Endodermal cell (in vitro differentiated cells): ENCODE measurements around the gene HNRNPH1. TPM values are rescaled to one million over a fixed set of nuclear protein-coding genes. Genes with fewer than 3 reads are reported as not detected.

ENCODE experiments used
- DNase-seq: peaks from one replicate; pipeline ENCODE4 v3.0.0-alpha.2; 2017
- H3K27ac ChIP-seq: 2 replicates; pipeline ENCODE4 v1.5.1; 2013; ENCODE audit warnings: mild to moderate bottlenecking, low read depth, low read length, moderate library complexity
- H3K27me3 ChIP-seq: 2 replicates; pipeline ENCODE4 v1.6.1; 2013; ENCODE audit warnings: mild to moderate bottlenecking, low read length, moderate library complexity; ENCODE audit not compliant: insufficient read depth, control insufficient read depth, poor library complexity, severe bottlenecking
- H3K36me3 ChIP-seq: 2 replicates; pipeline ENCODE4 v1.7.0; 2013; ENCODE audit warnings: mild to moderate bottlenecking, low read length, moderate library complexity; ENCODE audit not compliant: control insufficient read depth, insufficient read depth
- H3K4me1 ChIP-seq: one replicate; pipeline ENCODE4 v1.7.0; 2013; ENCODE audit warnings: low read length; ENCODE audit not compliant: control insufficient read depth, insufficient read depth
- H3K4me3 ChIP-seq: 2 replicates; pipeline ENCODE4 v1.5.1; 2013; ENCODE audit warnings: mild to moderate bottlenecking, low read length, moderate library complexity
- H3K9ac ChIP-seq: 2 replicates; pipeline ENCODE4 v1.6.1; 2013; ENCODE audit warnings: mild to moderate bottlenecking, low read length, moderate library complexity; ENCODE audit not compliant: poor library complexity, severe bottlenecking; ENCODE audit errors: extremely low read depth
- H3K9me3 ChIP-seq: 2 replicates; pipeline ENCODE4 v1.6.1; 2013; ENCODE audit warnings: mild to moderate bottlenecking, low read length, moderate library complexity; ENCODE audit not compliant: control insufficient read depth
- H3K27ac Mint-ChIP-seq: 2 replicates; pipeline ENCODE4 v1.8.0; 2020; ENCODE audit warnings: mixed read lengths
- H3K27me3 Mint-ChIP-seq: 2 replicates; pipeline ENCODE4 v1.8.0; 2021; ENCODE audit warnings: mild to moderate bottlenecking, mixed read lengths; ENCODE audit not compliant: insufficient read depth
- H3K36me3 Mint-ChIP-seq: 2 replicates; pipeline ENCODE4 v1.8.0; 2020; ENCODE audit warnings: low read depth, mixed read lengths
- H3K4me1 Mint-ChIP-seq: 2 replicates; pipeline ENCODE4 v1.8.0; 2020; ENCODE audit warnings: mixed read lengths
- H3K4me3 Mint-ChIP-seq: 2 replicates; pipeline ENCODE4 v1.8.0; 2020; ENCODE audit warnings: mild to moderate bottlenecking, moderate library complexity, mixed read lengths
- H3K9me3 Mint-ChIP-seq: 2 replicates; pipeline ENCODE4 v1.8.0; 2020; ENCODE audit warnings: mild to moderate bottlenecking, mixed read lengths
- WGBS, 2 experiments: methylation state at CpG; one replicate each; pipeline versions ENCODE4 v1.1.5 to v1.1.7; 2013; ENCODE audit warnings: missing lambda C conversion rate in 2 of 2, mixed read lengths in 1 of 2; ENCODE audit not compliant: insufficient coverage in 1 of 2, insufficient read length in 1 of 2; 5-methylcytosine and 5-hydroxymethylcytosine counted together
- total RNA-seq, 2 donors: library from RNA; stranded (reverse); fragmentation: NEBNext Ultra II Directional in 1 of 2; extraction: Animal tissue kit (Norgen Biotek cat#: 25700) in 1 of 2; gene quantifications; 2 replicates in 1 of 2; 3 replicates in 1 of 2; pipeline ENCODE4 v1.2.1, GENCODE V29; 2021
- TF ChIP-seq, protein P1 (sequence below): fragments of 200-600 bp; sonication (generic); conservative IDR thresholded peaks from 2 replicates; pipeline ENCODE4 v1.5.0; 2021; ENCODE audit warnings: antibody characterized with exemption, mild to moderate bottlenecking

The HNRNPH1 gene
- total RNA-seq, 2 donors from 2014 or later, result 801 to 885 TPM

DNA sequence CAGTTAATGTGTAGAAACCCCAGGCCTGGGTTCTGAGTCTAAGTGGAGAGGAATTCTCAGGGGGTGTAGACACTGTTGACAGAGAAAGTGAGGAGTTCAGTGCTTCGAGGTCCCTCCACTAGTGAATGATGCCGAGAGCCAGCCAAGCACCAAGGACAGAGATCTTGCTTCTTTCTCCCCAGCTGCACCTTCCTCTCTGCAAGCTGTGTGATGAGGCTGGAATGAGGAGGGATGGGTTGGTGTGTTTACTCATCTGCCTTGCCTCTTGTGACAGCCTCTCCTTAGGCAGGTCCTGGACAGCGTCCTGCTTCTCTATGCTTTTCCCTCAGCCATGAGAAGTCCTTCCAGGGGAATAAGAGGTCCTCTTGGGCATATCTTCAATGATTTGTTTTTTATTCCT, 35.3 kb downstream of the HNRNPH1 start:
- no peaks in the 10 kb centered on the region for H3K27me3 ChIP-seq
- H3K27me3 Mint-ChIP-seq, result no peaks in the 10 kb centered on the region
- H3K27ac Mint-ChIP-seq, result no peak overlapping the region
- H3K4me3 ChIP-seq, result no peak overlapping the region
- no peaks in the 10 kb centered on the region for H3K9me3 ChIP-seq
- peaks cover 65% of the 10 kb centered on the region for H3K36me3 Mint-ChIP-seq
- no peak overlapping the region for H3K4me3 Mint-ChIP-seq
- H3K4me1 Mint-ChIP-seq, result no peaks in the 10 kb centered on the region
- no peak overlapping the region for H3K9ac ChIP-seq
- 96 to 100% methylated on average over 2 to 3 of the region's 3 CpGs for WGBS, 2 experiments
- DNase-seq, result no peak
- TF ChIP-seq, protein P1, sequence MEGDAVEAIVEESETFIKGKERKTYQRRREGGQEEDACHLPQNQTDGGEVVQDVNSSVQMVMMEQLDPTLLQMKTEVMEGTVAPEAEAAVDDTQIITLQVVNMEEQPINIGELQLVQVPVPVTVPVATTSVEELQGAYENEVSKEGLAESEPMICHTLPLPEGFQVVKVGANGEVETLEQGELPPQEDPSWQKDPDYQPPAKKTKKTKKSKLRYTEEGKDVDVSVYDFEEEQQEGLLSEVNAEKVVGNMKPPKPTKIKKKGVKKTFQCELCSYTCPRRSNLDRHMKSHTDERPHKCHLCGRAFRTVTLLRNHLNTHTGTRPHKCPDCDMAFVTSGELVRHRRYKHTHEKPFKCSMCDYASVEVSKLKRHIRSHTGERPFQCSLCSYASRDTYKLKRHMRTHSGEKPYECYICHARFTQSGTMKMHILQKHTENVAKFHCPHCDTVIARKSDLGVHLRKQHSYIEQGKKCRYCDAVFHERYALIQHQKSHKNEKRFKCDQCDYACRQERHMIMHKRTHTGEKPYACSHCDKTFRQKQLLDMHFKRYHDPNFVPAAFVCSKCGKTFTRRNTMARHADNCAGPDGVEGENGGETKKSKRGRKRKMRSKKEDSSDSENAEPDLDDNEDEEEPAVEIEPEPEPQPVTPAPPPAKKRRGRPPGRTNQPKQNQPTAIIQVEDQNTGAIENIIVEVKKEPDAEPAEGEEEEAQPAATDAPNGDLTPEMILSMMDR, result no peak
- no peaks in the 10 kb centered on the region for H3K4me1 ChIP-seq
- H3K9me3 Mint-ChIP-seq, result no peaks in the 10 kb centered on the region
- H3K27ac ChIP-seq, result no peak overlapping the region
- H3K36me3 ChIP-seq, result peaks cover 71% of the 10 kb centered on the region

DNA sequence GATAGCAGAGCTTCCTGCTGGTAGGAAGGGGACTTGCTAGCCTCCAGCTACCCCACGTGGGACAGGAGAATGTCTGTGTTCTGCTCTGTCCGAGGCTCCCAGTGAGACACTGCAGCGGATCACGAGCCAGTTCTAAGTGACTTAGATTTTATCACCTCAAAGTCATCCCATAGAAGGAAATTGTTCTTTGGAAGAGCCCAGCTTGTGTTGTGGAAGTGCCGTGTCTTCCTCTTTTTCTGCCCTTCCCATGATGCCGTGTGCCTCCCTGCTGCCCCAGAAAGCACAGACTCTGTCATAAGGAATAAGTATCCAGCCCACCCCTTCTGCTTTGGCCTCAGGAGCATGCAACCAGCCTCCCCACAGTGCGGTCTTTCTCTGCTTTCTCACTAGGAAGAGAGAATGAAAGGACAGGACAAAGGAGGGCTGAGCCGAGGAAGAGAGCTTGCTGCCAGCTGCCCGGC, 37.5 kb downstream of the HNRNPH1 start:
- Mint-ChIP-seq H3K4me1 (no peaks in the 10 kb centered on the region), H3K27ac (no peak overlapping the region), H3K27me3 (no peaks in the 10 kb centered on the region), H3K4me3 (no peak overlapping the region), H3K9me3 (no peaks in the 10 kb centered on the region), H3K36me3 (peaks cover 62% of the 10 kb centered on the region)
- DNase-seq, result no peak
- 71 to 90% methylated on average over 8 to 9 of the region's 9 CpGs for WGBS, 2 experiments
- Histone ChIP-seq H3K4me1 (no peaks in the 10 kb centered on the region), H3K36me3 (peaks cover 71% of the 10 kb centered on the region), H3K9me3 (no peaks in the 10 kb centered on the region), H3K9ac (no peak overlapping the region), H3K27ac (peak overlapping the region; percentile 95), H3K27me3 (no peaks in the 10 kb centered on the region), H3K4me3 (no peak overlapping the region)
- TF ChIP-seq, protein P1, result no peak

DNA sequence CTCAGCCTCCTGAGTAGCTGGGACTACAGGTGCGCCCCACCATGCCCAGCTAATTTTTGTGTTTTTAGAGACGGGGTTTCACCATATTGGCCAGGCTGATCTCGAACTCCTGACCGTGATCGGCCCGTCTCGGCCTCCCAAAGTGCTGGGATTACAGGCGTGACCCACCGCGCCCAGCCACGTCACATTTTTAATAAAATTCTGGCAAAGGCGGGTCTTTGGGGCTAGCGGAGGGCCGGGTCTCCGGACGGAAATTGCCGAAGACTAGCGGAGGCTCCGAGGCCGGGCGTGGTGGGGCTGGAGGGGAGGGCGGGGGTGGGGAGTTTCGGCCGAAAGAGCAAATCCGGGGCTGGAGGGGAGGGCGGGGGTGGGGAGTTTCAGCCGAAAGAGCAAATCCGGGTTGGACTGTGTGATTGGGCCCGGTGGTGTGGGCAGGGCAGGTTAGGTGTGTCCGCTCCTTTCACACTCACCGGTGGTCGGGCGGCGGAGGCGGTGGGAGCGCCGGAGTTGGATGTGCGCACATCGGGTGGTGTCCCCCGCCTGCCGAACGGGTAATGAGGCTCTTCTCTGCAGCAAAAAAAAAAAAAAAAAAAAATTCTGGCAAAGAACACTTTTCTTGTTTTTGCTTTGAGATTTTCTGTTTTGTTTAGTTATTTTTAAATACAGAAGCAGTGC, 46.0 kb downstream of the HNRNPH1 start:
- Mint-ChIP-seq H3K4me1 (no peaks in the 10 kb centered on the region), H3K27me3 (no peaks in the 10 kb centered on the region), H3K9me3 (no peaks in the 10 kb centered on the region), H3K36me3 (peaks cover 64% of the 10 kb centered on the region), H3K4me3 (no peak overlapping the region), H3K27ac (no peak overlapping the region)
- Histone ChIP-seq H3K9me3 (no peaks in the 10 kb centered on the region), H3K4me1 (no peaks in the 10 kb centered on the region), H3K27me3 (no peaks in the 10 kb centered on the region), H3K4me3 (no peak overlapping the region), H3K27ac (no peak overlapping the region), H3K9ac (no peak overlapping the region), H3K36me3 (peaks cover 78% of the 10 kb centered on the region)
- no peak for DNase-seq
- TF ChIP-seq, protein P1, result no peak
- WGBS, 2 experiments, result 96 to 97% methylated on average over 23 to 40 of the region's 42 CpGs
